Measurements from ENCODE around the gene POLRMT. TPM values are rescaled to one million over a fixed set of nuclear protein-coding genes. Genes with fewer than 3 reads are reported as not detected.

Gene POLRMT
- polyA plus RNA-seq, 1 of the 3 experiments (the other 2 are of a cell fraction), result 38.2 TPM

GRCh38 chr19:658916-659839, 25.8 kb upstream of the POLRMT start:
- H4K20me1 ChIP-seq (ENCODE audit: insufficient read depth), result peaks cover 82% of the 10 kb centered on the region
- H3K27me3 ChIP-seq (ENCODE audit: insufficient read depth), result no peaks in the 10 kb centered on the region
- no peak overlapping the region for H3K9ac ChIP-seq

More at GRCh38 chr19:658916-659839, 25.8 kb upstream of the POLRMT start:
- 90% methylated on average over 31 of the region's 50 CpGs for WGBS (ENCODE audit: low lambda C conversion rate)
- peaks cover 89% of the 10 kb centered on the region for H3K79me2 ChIP-seq (ENCODE audit: insufficient read depth)
- POLR2A ChIA-PET, result no interaction called here
- no peak for DNase-seq
- H3K4me3 ChIP-seq (ENCODE audit: low read depth in 2 of 2, low read length in 1 of 2), result no peak overlapping the region
- H3K27ac ChIP-seq (ENCODE audit: low read depth in 2 of 2, low read length in 1 of 2), result no peak overlapping the region; a peak in 1 of 4 replicates
- peaks cover 0 to 9% of the 10 kb centered on the region in 2 experiments for H3K36me3 ChIP-seq (replicated peaks in 1 of 2; ENCODE audit: control insufficient read depth in 1 of 2, insufficient read depth in 2 of 2, low read length in 1 of 2)
- H3F3A ChIP-seq (replicated peaks; ENCODE audit: insufficient read depth), result peaks cover 4% of the 10 kb centered on the region
- CTCF ChIA-PET, result interaction anchor here (0.5 to 1.5 kb wide), 2 partner anchors 31 to 75 kb away, joined by 3 read pairs; no protein-coding TSS in a partner anchor
- H3K9me2 ChIP-seq, result no peaks in the 10 kb centered on the region
- no peak overlapping the region for H2AFZ ChIP-seq (ENCODE audit: low read depth)
- no peaks in the 10 kb centered on the region for H3K9me3 ChIP-seq
- H3K4me2 ChIP-seq, result no peak overlapping the region
- TF ChIP-seq GABPA (IDR thresholded peaks at IDR 0.05; ENCODE audit: low read depth) (no peak), TAF1 (IDR thresholded peaks at IDR 0.05; ENCODE audit: borderline replicate concordance, low read depth, low read length) (no peak), REST (IDR thresholded peaks at IDR 0.05; ENCODE audit: low read depth, low read length) (no peak), MAX (IDR thresholded peaks at IDR 0.05; ENCODE audit: low read depth) (no peak), RXRA (IDR thresholded peaks at IDR 0.05; ENCODE audit: borderline replicate concordance, low read depth) (no peak), ZBTB33 (IDR thresholded peaks at IDR 0.05; ENCODE audit: borderline replicate concordance, low read depth) (no peak)
- H3K4me1 ChIP-seq (ENCODE audit: control insufficient read depth in 1 of 2, insufficient read depth in 2 of 2, low read depth in 1 of 2, low read length in 1 of 2), result peaks cover 7 to 27% of the 10 kb centered on the region in 2 experiments; a peak in 2 of 4 replicates

Measured in SK-N-SH (cell line).